Activated CD8-positive, alpha-beta memory T cell treated with anti-CD3 and anti-CD28 coated beads, Interleukin-2, amount 50 U/mL, for 1 hour (primary cell): ENCODE results near the gene BIRC7.

Source experiments
- DNase-seq: peaks from one replicate; pipeline ENCODE4 v3.0.0-alpha.2; 2020; ENCODE audit errors: extremely low read depth

Gene BIRC7

DNA sequence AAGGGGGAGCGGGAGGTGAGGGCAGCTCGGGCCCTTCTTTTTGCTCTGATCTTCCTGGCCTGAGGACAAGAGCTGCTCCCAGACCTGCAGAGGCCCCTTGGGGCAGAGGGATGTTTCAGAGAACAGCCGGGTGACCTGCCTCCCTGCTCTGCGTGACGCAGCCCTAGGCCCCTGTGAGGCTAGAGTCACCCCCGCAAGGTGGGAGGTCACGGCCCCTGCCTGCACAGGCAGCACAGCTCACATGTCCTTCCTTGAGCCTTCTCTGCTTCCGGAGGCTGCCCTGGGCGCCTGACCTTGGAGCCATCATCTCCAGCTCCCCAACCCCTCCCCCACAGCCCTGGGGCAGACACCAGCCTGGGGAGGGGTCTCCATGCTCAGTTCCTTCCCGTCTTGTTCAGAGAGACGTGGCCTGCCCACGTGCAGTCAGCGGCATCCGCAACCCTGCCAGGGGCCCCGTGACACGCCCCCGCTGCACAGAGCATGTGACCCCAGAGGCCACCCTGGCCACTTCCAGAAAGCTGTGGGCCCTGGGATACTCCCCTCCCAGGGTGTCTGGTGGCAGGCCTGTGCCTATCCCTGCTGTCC is at the start of gene BIRC7:
Gene BIRC7 (plus strand): TSS at position 507 of the 585 bp plus-strand sequence. CDS start 192 bp downstream, outside the sequence.
- DNase-seq = no peak

DNA sequence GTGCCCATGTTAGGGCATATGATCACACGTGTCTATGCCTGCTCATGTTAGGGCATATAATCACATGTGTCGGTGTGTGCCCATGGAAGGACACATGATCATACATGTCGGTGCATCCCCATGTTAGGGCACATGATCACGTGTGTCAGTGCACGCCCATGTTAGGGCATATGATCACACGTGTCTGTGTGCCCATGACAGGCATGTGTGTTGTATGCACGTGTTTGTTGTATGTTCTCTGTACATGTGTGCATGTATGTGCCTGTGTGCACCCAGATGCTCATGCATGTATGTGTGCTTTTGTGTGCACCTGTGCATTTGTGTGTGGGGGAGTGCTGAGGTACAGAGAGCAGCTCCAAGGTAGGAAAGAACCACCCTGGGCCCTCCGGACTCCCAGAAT is 49.6 kb upstream of the BIRC7 start:
- no peak for DNase-seq

GRCh38 chr20:63186528-63187316 is 49.0 kb upstream of the BIRC7 start:
- DNase-seq = no peak

- DNase-seq = no peak
Measured at GRCh38 chr20:63187338-63188158, 48.2 kb upstream of the BIRC7 start.

DNA sequence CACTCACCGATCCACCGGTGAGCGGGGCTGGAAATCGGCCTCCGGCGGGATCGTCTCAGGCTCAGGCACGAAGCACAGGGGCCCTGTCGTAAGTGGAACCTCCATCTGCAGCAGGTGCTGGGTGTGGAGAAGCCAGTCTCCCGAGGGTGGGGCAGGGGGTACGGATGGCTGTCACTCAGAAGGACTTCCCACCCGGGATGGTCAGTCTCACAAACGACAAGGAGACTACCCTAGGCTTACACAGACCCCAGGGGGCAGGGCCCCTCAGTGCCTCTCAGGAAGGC is 47.6 kb upstream of the BIRC7 start:
- DNase-seq = no peak

DNA sequence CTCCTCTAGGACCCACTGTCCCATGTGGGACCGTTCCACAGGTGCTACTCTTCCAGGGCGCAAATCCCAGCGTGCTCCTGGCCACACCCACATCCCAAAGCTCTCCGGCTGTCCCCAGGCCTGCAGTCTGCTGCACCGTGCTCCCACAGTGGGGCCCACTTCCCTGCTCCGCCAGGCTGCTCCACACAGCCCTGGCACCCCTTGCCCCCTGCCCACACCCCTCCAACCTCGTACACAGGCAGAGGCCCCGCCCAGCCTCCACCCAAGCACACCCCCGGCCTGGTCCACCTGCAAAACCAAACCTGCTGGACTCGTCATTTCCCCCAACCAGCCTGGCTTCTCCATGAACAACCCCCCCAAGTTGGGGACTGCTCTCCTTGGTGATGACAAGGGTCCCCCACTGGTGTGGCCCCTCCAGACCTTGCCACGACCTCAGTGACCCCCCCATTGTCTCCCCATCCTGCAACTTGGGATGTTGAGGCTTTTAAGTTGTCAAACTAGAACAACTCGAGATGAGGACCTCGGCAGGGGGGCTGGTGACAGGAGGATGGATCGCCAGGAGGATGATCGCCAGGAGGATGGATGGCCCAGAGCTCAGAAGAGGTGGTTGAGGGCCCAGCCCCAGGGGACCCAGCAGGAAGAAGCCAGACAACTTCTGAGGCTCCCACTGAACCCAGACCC is 46.9 kb upstream of the BIRC7 start:
- DNase-seq = no peak

DNA sequence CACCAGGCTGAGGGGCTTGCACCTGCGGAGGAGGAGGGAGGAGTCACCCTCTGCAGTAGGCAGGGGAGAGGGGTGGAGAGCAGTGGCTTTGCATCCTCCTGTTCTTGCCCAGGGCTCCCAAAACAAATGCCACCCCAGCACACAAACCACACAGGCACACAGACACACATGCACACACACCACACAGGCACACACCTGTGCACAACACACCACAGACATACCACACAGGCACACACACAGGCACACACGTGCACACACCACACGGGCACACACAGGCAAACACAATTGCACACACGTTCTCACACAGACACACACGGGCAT is 46.4 kb upstream of the BIRC7 start:
- DNase-seq = no peak

- no peak for DNase-seq
Measured at GRCh38 chr20:63189846-63190559, 45.7 kb upstream of the BIRC7 start.

DNA sequence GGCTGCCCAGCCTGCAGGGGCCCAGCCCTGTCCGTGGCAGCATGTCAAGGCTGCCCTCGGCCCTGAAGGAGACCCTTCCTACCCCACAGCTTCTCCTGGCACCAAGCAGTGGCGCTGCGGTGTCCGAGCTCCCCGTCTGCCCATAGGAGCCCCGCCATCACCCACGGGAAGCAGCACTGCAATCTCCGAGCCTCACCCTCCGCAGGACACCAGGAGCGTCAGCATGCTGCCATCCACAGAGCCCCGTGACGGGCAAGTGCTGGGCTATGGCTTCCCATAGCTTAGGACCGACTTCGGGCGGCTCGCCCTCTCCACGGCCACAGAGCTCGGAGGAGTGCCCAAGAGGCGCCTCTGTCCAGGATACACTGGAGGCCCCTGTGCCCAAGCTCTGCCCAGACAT is 44.9 kb upstream of the BIRC7 start:
- no peak for DNase-seq

DNA sequence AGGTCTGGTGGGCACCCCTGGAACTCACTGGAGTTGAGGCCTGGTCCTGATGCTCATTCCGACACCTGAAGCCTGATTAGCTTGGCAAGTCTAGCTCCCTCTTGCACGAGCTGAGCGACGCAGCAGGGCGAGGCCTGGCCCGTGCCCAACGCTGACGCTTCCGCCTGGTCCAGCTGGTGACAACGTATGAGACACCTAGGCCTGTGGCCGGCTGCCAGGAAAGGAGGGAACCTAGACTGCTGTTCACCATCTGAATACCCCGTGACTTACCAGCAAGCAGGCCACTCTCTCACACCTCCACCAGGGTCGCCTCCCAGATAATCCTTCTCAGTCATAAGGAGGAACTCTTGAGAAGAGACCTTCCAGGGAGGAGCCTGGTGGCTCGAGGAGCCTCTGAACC is 44.3 kb upstream of the BIRC7 start:
- no peak for DNase-seq

GRCh38 chr20:63192721-63193120 is 43.0 kb upstream of the BIRC7 start:
- no peak for DNase-seq

DNA sequence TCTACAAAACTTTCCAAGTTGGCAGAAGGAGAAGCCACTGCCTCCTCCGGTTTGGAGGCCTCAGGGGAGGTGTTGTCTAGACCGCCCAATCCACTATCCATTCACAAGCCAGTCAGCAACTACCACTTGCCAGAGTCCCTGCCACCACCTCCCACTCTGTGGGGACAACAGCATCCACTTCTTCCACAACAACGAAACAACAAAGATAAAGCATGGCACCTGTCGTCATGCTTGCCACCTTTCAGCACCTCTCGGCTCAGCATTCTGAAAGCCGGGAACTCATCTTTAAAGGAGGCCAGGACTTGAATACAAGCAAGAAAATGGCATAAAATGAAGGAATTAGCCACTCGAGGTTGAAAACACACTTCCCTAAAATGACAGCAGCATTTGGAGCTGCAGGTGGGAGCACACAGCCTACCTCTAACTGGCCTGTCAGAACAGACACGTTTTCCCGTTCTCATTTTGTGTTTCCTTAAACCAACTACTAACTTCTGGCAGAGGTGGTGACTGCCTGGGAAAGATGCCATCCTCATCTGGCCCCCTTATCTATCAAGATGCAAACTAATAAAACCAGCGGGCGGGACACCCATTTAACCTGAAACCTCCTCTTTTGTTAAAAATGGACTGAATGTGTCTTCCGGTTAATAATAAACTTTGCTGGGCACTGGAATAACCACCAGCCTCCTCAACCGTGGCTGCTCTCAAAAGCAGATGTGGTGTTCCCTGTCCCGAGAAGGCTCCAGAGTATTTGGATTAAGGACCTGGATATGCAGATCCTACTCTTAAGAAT is 41.5 kb upstream of the BIRC7 start:
- DNase-seq = no peak

- DNase-seq = no peak
Measured at GRCh38 chr20:63194797-63195173, 40.9 kb upstream of the BIRC7 start.

DNA sequence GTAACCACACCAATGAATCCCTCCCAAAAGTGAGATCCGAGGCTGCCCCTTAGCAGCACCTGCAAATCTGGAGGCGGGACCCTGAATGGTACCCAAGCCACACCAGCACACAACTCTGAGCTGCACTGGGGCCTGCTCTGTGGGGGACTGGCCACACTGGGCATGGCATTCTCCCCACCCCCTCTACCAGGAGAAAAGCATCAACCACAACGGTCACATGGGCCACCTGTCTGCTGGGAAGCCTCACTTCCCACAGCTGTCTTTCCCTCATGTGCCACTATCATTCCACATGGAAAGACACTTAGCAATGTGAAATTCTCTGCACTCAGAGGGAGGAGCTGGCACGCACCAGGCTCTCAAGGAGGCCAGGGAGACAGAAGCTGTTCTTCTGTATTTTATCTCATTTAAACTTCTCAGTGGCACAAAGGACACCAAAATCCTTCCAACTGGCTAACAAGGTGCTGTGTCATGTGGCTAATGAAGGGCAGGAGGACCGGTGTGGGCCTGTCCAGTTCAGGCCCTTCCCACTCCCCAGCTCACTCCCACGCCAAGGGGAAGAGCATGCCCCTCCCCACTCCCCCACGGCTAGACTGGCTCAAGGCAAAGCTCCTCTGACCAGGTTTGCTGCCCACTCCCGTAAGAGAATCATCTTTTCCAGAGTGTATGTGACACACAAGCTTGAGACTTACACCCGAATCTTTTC is 38.8 kb upstream of the BIRC7 start:
- no peak for DNase-seq

DNA sequence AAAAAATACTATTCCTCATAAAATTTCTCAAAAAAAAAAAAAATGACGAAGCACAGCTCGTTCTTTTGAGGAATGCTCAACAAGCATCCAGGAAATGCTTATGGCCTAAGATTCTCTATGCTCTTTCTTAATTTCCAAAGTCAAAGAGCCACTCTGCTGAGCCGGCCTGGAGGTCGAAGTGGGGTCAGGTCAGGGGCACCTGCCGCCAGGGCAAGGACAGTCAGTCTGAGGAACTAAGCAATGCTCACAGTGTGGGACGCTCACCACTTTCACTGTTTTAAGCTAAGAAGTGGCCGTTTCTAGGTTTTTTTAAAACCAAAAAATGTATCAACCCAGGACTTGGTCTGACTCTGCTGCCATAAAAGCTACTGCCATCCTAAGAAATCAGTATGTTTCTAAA is 37.1 kb upstream of the BIRC7 start:
- no peak for DNase-seq

DNA sequence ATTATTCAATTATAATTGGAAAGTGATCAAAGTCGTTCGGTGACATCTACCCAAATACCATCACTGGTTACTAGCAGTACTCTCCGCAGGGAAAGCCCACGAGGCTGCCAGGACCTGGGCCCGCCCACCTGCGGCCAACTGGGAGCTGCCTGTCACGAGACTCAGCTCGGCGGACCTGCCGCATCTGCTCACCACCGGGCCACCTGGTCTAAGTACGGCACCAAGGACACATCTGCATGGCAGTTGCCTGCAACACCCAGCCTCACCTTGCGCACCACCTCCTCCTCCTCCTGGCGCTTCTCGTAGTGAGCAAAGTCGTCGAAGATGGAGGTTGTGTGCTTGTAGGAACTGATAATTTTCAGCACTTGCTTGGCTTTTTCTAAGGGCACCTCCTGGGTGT is 33.7 kb upstream of the BIRC7 start:
- DNase-seq = no peak

DNA sequence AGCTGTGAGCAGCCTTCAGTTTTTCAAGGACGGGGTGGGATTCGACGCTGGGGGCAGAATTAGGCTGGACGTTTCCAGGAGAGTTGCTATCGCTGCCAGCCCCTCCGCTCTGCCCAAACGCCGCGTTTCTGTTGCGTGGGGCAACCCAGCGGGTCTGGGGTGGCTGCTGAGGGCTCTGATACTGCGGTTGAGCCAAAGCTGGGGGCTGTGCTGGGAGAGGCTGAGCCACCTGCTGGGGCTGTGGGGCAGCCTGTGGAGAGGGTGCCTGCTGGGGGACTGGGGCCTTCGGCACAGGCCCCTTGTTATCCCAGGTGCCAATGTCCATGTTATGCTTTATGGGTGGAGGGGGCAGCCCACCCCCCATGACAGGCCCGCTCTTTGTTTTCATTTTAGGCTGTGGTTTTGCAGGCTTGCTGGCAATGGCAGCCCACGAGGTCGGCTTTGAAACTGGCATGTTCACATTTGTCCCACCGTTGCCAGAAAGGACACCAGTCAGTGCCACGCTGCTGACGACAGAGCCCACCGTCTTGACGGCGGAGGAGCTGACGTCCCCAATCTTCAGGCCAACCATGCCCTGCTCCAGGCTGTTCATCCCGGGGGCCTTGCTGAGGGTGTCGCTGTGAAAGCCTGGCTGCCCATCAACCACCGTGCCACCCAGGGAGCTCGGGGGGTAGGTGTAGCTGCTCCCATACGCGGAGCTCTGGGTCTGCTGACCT is 32.7 kb upstream of the BIRC7 start:
- DNase-seq = no peak

DNA sequence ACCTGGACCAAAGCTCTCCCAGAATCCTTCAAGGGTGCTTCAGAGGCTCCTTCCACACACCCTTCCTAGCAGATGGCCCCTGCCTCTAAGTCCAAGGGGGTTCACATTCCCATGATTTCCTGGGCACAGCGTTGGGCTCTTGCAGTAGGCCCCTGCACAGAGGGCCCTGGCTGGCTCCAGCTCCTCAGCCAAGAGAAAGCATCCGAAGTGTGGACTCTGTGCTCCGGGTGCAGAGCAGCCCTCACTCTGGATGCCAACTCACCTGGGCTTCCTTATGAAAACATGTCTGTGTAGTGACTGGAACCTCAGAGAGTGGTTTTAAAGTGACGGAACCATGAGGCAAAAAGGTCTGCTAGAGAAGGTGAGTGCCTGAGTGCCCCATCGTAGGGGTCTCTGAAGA is 31.3 kb upstream of the BIRC7 start:
- no peak for DNase-seq

GRCh38 chr20:63205896-63206295 is 29.8 kb upstream of the BIRC7 start:
- DNase-seq = no peak

DNA sequence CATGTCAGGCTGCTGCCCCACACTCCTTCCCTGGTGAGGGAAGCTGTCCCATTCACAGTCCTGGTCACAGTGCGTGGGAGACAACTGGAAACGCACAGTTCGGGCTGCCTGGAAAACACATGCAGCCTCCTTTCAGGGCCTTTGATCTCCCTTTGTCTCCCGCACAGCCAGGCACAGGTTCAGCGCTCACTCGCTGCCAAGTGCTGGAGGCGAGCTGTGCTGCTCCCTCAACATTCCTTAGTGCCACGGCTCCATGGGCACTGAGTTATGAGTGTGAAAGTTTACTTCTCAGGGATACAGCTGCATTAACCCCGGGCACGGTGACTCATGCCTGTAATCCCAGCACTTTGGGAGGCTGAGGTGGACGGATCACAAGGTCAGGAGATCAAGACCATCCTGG is 28.8 kb upstream of the BIRC7 start:
- DNase-seq = no peak
